HEK293 (cell line): ENCODE measurements around the gene PKP3.

Source experiments
- ATF2 ChIP-seq: fragments of 450-650 bp; formaldehyde crosslinking; IDR thresholded peaks from 2 replicates; pipeline ENCODE4 v1.5.1; 2016; ENCODE audit warnings: missing biosample characterization, missing genetic modification characterization, low read depth
- CTCF ChIP-seq: fragments of 450-650 bp; formaldehyde crosslinking; IDR thresholded peaks from 2 replicates; pipeline ENCODE4 v1.5.1; 2016; ENCODE audit warnings: missing biosample characterization, missing genetic modification characterization
- REST ChIP-seq: fragments of 450-650 bp; formaldehyde crosslinking; IDR thresholded peaks from 2 replicates; pipeline ENCODE4 v1.5.1; 2016; ENCODE audit warnings: missing biosample characterization, missing genetic modification characterization
- ZBTB44 ChIP-seq: fragments of 450-650 bp; IDR thresholded peaks from 2 replicates; pipeline ENCODE4 v1.5.1; 2018; ENCODE audit warnings: missing biosample characterization, mild to moderate bottlenecking, missing genetic modification characterization

GRCh38 chr11:409600-410483 lies 15.8 kb downstream of the PKP3 start:
- no peak for TF ChIP-seq ATF2 (tag by site-specific recombination)
- no peak for TF ChIP-seq CTCF (tag by site-specific recombination)
- no peak for TF ChIP-seq ZBTB44 (tag by site-specific recombination)
- TF ChIP-seq REST (tag by site-specific recombination): no peak
